OCI-LY7 (cell line): ENCODE measurements around the gene VSX1.

Experiments used
- EZH2phosphoT487 ChIP-seq: fragments of 200-600 bp; sonication (generic); IDR thresholded peaks from 2 replicates; pipeline ENCODE4 v1.6.1; 2018; ENCODE audit warnings: low read depth, borderline replicate concordance, mild to moderate bottlenecking, mixed run types, antibody characterized with exemption, low read length, moderate library complexity, mixed read lengths
- TF ChIP-seq, protein P1 (sequence below): fragments of 200-600 bp; sonication (generic); conservative IDR thresholded peaks from 2 replicates; pipeline ENCODE4 v1.5.1; 2014; ENCODE audit warnings: mild to moderate bottlenecking, antibody characterized with exemption, low read length, moderate library complexity, mixed read lengths

DNA sequence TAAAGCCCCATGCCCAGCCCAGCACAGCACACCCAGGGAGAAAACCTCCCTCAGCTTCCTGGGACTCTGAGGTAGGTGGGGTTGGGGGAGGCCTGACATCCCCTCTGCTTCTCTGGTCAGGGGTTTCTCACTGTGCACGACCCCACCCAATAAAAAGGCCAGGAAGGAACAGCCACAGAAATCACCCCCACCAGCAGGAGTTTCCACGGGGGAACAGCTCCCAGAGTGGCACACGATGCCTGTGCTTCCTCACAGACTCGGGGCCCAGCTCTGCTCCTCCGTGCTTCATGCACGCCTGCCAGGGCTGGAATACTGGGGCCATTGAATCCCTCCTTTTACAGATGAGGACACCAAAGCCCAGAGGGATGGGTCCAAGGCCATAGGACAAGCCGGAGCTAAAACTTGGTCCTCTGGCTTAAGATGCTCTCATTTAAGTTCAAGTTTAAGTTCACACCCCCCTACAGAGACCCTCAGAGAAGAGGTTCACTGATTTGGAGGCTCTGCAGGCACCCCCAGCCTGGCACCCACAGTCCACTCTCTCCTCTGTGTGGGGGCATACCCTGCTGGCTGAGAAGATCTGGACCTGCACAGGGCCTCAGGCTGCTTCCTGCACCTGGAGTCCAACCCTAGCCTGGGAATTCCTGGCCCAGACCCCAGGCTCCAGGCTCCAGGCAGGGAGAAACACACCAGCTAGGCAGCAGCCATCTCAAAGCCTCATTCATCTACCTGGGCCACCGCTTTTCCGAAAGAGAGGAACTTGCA lies 38.3 kb downstream of the VSX1 start:
- TF ChIP-seq, protein P1, sequence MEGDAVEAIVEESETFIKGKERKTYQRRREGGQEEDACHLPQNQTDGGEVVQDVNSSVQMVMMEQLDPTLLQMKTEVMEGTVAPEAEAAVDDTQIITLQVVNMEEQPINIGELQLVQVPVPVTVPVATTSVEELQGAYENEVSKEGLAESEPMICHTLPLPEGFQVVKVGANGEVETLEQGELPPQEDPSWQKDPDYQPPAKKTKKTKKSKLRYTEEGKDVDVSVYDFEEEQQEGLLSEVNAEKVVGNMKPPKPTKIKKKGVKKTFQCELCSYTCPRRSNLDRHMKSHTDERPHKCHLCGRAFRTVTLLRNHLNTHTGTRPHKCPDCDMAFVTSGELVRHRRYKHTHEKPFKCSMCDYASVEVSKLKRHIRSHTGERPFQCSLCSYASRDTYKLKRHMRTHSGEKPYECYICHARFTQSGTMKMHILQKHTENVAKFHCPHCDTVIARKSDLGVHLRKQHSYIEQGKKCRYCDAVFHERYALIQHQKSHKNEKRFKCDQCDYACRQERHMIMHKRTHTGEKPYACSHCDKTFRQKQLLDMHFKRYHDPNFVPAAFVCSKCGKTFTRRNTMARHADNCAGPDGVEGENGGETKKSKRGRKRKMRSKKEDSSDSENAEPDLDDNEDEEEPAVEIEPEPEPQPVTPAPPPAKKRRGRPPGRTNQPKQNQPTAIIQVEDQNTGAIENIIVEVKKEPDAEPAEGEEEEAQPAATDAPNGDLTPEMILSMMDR, result no peak
- TF ChIP-seq EZH2phosphoT487, result no peak
